CD4-positive, alpha-beta T cell (primary cell): ENCODE data around the gene TMEM233. TPM values are rescaled to one million over a fixed set of nuclear protein-coding genes. Genes with fewer than 3 reads are reported as not detected.

Experiments
- ATAC-seq: fragments of 200-7000 bp; cut with Tn5 transposase; one replicate; pipeline ENCODE4 v1.10.0; 2022; ENCODE audit warnings: mild to moderate bottlenecking; ENCODE audit not compliant: poor library complexity
- CTCF ChIA-PET: fragments of 350-600 bp; sonication (Branson Sonifier 250); formaldehyde crosslinking; loops from one replicate; lab custom pipeline; 2021; ENCODE audit warnings: antibody characterized with exemption, inconsistent platforms; lab: Charles Lee
- POLR2A ChIA-PET: fragments of 350-600 bp; sonication (Branson Sonifier 250); formaldehyde crosslinking; loops from one replicate; lab custom pipeline; 2021; ENCODE audit warnings: antibody characterized with exemption, inconsistent platforms; lab: Charles Lee
- DNase-seq, 14 experiments: peaks; one replicate each; pipeline ENCODE4 v3.0.0-alpha.2; 2013 to 2020; ENCODE audit warnings: mixed read lengths in 2 of 14
- H3K27ac ChIP-seq, 2 donors: one replicate each; pipeline versions ENCODE4 v1.5.1 to v1.7.0; 2013; ENCODE audit warnings: low read length in 2 of 2, low read depth in 1 of 2, mild to moderate bottlenecking in 1 of 2
- H3K27me3 ChIP-seq, 2 experiments: 1 replicate in 1 of 2; 2 replicates in 1 of 2; pipeline versions ENCODE4 v1.6.1 to v1.7.0; 2013; ENCODE audit warnings: low read length in 2 of 2, control low read depth in 1 of 2, mild to moderate bottlenecking in 1 of 2, moderate library complexity in 1 of 2; ENCODE audit not compliant: insufficient read depth in 2 of 2, control insufficient read depth in 1 of 2
- H3K36me3 ChIP-seq: one replicate; pipeline ENCODE4 v1.6.1; 2013; ENCODE audit warnings: low read length, control low read depth; ENCODE audit not compliant: insufficient read depth
- H3K4me1 ChIP-seq: one replicate; pipeline ENCODE4 v1.6.1; 2013; ENCODE audit warnings: low read length, control low read depth; ENCODE audit not compliant: insufficient read depth
- H3K4me3 ChIP-seq: one replicate; pipeline ENCODE4 v1.5.1; 2013; ENCODE audit warnings: mild to moderate bottlenecking, low read length, moderate library complexity
- H3K9me3 ChIP-seq, 2 experiments: 1 replicate in 1 of 2; 2 replicates in 1 of 2; pipeline versions ENCODE4 v1.6.1 to v1.7.0; 2013; ENCODE audit warnings: low read length in 2 of 2, mild to moderate bottlenecking in 2 of 2, control low read depth in 1 of 2, moderate library complexity in 1 of 2; ENCODE audit not compliant: control insufficient read depth in 1 of 2, insufficient read depth in 1 of 2
- H3K27ac Mint-ChIP-seq: one replicate; pipeline ENCODE4 v1.8.0; 2020; ENCODE audit warnings: mixed read lengths
- H3K27me3 Mint-ChIP-seq: one replicate; pipeline ENCODE4 v1.8.0; 2021; ENCODE audit warnings: mixed read lengths
- H3K36me3 Mint-ChIP-seq: one replicate; pipeline ENCODE4 v1.8.0; 2021; ENCODE audit warnings: low read depth, mixed read lengths
- H3K4me1 Mint-ChIP-seq: one replicate; pipeline ENCODE4 v1.8.0; 2021; ENCODE audit warnings: low read depth, mixed read lengths
- H3K4me3 Mint-ChIP-seq: one replicate; pipeline ENCODE4 v1.8.0; 2020; ENCODE audit warnings: mild to moderate bottlenecking, mixed read lengths
- H3K9me3 Mint-ChIP-seq: one replicate; pipeline ENCODE4 v1.8.0; 2020; ENCODE audit warnings: mixed read lengths
- CTCF ChIP-seq: fragments of 200-600 bp; IDR thresholded peaks from one replicate; pipeline ENCODE4 v1.8.0; 2022; ENCODE audit warnings: antibody characterized with exemption, mild to moderate bottlenecking
- intact Hi-C, 2 experiments: fragments of 100-400 bp; cut with DNase I in 1 of 2; cut with micrococcal nuclease in 1 of 2; formaldehyde crosslinking; loops; one replicate each; pipeline versions ENCODE4 v1.15.1 to v1.9.0; 2023 to 2025; cut with DNase I, micrococcal nuclease
- total RNA-seq, 174 experiments: library from RNA in 2 of 174; stranded (reverse) in 2 of 174; gene quantifications; one replicate each; pipeline ENCODE4 v1.2.3 and lab custom pipeline; 2021 to 2026

The TMEM233 gene
- total RNA-seq, 2 experiments from 2014 or later, result not detected

- Histone ChIP-seq H3K9me3 (no peaks in the 10 kb centered on the region), H3K4me1 (no peaks in the 10 kb centered on the region), H3K27me3 (no peaks in the 10 kb centered on the region), H3K4me3 (no peak overlapping the region), H3K36me3 (no peaks in the 10 kb centered on the region), H3K27ac (no peak overlapping the region)
- peak in 13 of 14 experiments; percentile 9 to 72 (median 22) for DNase-seq
- Mint-ChIP-seq H3K4me1 (peaks cover 5% of the 10 kb centered on the region), H3K27ac (no peak overlapping the region), H3K27me3 (no peaks in the 10 kb centered on the region), H3K36me3 (no peaks in the 10 kb centered on the region), H3K9me3 (peaks cover 1% of the 10 kb centered on the region), H3K4me3 (no peak overlapping the region)
- ChIA-PET CTCF (interaction anchor here (1.3 to 2.3 kb wide), 2 partner anchors 9 to 10 kb away, joined by 3 to 9 read pairs; partner anchors contain the start of gene PRKAB1), POLR2A (no interaction called here)
- peak; percentile 68 for ATAC-seq
- TF ChIP-seq CTCF, result peak; percentile 95
- intact Hi-C loops, result loop anchor here (2.0 to 5.0 kb wide), 2 partner anchors 542 to 1255 kb away; no protein-coding TSS in a partner anchor
Measured at GRCh38 chr12:119659289-119659897, 65.8 kb downstream of the TMEM233 start.

GRCh38 chr12:119660076-119660475 lies 66.5 kb downstream of the TMEM233 start:
- Mint-ChIP-seq H3K4me1 (peaks cover 5% of the 10 kb centered on the region), H3K27ac (no peak overlapping the region), H3K27me3 (no peaks in the 10 kb centered on the region), H3K36me3 (no peaks in the 10 kb centered on the region), H3K9me3 (no peaks in the 10 kb centered on the region), H3K4me3 (no peak overlapping the region)
- no peaks in the 10 kb centered on the region for H3K27me3 ChIP-seq
- H3K36me3 ChIP-seq, result no peaks in the 10 kb centered on the region
- H3K4me3 ChIP-seq, result no peak overlapping the region
- ChIA-PET POLR2A (no interaction called here), CTCF (interaction anchor here (2.3 kb wide), 1 partner anchor 8 kb away, joined by 9 read pairs; the partner anchor contains the start of gene PRKAB1)
- ATAC-seq, result no peak
- H3K4me1 ChIP-seq, result no peaks in the 10 kb centered on the region
- no peak for TF ChIP-seq CTCF
- H3K9me3 ChIP-seq, result no peaks in the 10 kb centered on the region
- DNase-seq, result peak in 3 of 14 experiments; percentile 29 to 45 (median 39)
- no peak overlapping the region for H3K27ac ChIP-seq
- intact Hi-C loops, result loop anchor here in 1 of 2 experiments (10.0 kb wide), 2 partner anchors 215 to 1285 kb away; partner anchors contain the start of genes CIT, SUDS3 and TAOK3

- no peak for TF ChIP-seq CTCF
- no peaks in the 10 kb centered on the region for H3K36me3 Mint-ChIP-seq
- Histone ChIP-seq H3K4me3 (no peak overlapping the region), H3K9me3 (no peaks in the 10 kb centered on the region), H3K36me3 (no peaks in the 10 kb centered on the region), H3K27me3 (no peaks in the 10 kb centered on the region), H3K27ac (no peak overlapping the region), H3K4me1 (peaks cover 9% of the 10 kb centered on the region)
- CTCF ChIA-PET, result no interaction called here
- no peak overlapping the region for H3K27ac Mint-ChIP-seq
- ATAC-seq (no peak), DNase-seq (no peak)
- peaks cover 18% of the 10 kb centered on the region for H3K4me1 Mint-ChIP-seq
- intact Hi-C loops, result loop anchor here in 1 of 2 experiments (10.0 kb wide), 2 partner anchors 213 to 1287 kb away; partner anchors contain the start of genes CIT, SUDS3 and TAOK3
- no peak overlapping the region for H3K4me3 Mint-ChIP-seq
- no peaks in the 10 kb centered on the region for H3K9me3 Mint-ChIP-seq
- no peaks in the 10 kb centered on the region for H3K27me3 Mint-ChIP-seq
- POLR2A ChIA-PET, result no interaction called here
Measured at GRCh38 chr12:119661882-119662281, 68.3 kb downstream of the TMEM233 start.
